ENCODE measurements around the gene CCDC30.

DNA sequence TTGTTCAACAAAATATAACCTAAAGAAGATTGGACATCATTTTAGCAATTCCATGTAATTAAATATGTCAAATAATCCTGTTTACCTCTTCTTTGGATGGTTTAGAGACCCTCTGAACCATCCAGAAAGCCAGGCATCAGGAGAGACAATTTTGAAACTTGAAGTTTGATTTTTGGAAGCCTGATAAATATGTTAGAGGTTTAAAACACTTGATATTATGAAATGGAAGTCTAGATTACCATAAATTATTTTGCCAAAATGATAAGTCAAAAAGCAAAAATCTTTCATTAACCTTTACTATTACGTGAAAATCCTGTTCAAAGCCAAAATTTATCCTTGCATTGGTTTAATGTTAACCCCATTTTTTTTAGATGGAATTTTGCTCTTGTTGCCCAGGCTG lies 43.5 kb downstream of the CCDC30 start:
- TF ChIP-seq CTCF (IDR thresholded peaks at IDR 0.05): no peak
- TF ChIP-seq EZH2 (IDR thresholded peaks at IDR 0.05): no peak

Measured in neural progenitor cell (in vitro differentiated cells).